H1 (cell line): ENCODE results near the gene IPO9.

Experiments
- CREB1 ChIP-seq: IDR thresholded peaks from 2 replicates; pipeline ENCODE4 v1.6.1; 2012; ENCODE audit warnings: inconsistent platforms
- EGR1 ChIP-seq: IDR thresholded peaks from 2 replicates; pipeline ENCODE4 v1.6.1; 2011; ENCODE audit warnings: low read depth, low read length, borderline replicate concordance
- EZH2 ChIP-seq: fragments of 200-600 bp; sonication (generic); IDR thresholded peaks from 2 replicates; pipeline ENCODE4 v1.7.1; 2012; ENCODE audit warnings: low read depth, mild to moderate bottlenecking, moderate library complexity, low read length, inconsistent platforms; ENCODE audit not compliant: severe bottlenecking
- KDM1A ChIP-seq: fragments of 200-600, 300-600 bp; sonication (generic); IDR thresholded peaks from 2 replicates; pipeline ENCODE4 v1.7.1; 2016; ENCODE audit warnings: mild to moderate bottlenecking, low read length, borderline replicate concordance
- POLR2A ChIP-seq, 2 experiments: IDR thresholded peaks; 1 replicate in 1 of 2; 2 replicates in 1 of 2; pipeline ENCODE4 v1.6.1; 2011; ENCODE audit warnings: low read depth in 2 of 2, low read length in 2 of 2, mild to moderate bottlenecking in 2 of 2; ENCODE audit errors: control extremely low read depth in 1 of 2
- RAD21 ChIP-seq, 2 experiments: IDR thresholded peaks in 1 of 2; conservative IDR thresholded peaks in 1 of 2; 2 replicates each; pipeline ENCODE4 v1.6.1; 2011; ENCODE audit warnings: low read depth in 2 of 2, low read length in 2 of 2, improper control_type of control experiment in 1 of 2, inconsistent platforms in 1 of 2, mild to moderate bottlenecking in 1 of 2, moderate library complexity in 1 of 2
- SIN3A ChIP-seq, 2 experiments: IDR thresholded peaks in 1 of 2; conservative IDR thresholded peaks in 1 of 2; 2 replicates each; pipeline ENCODE4 v1.6.1; 2011 to 2012; ENCODE audit warnings: low read length in 2 of 2, improper control_type of control experiment in 1 of 2, low read depth in 1 of 2, mild to moderate bottlenecking in 1 of 2
- SUZ12 ChIP-seq: fragments of 200-600 bp; sonication (generic); IDR thresholded peaks from 2 replicates; pipeline ENCODE4 v1.6.1; 2012; ENCODE audit warnings: mild to moderate bottlenecking, inconsistent platforms, low read length, moderate library complexity, mixed read lengths
- TF ChIP-seq, protein P1 (sequence below), 3 experiments: IDR thresholded peaks; 1 replicate in 2 of 3; 2 replicates in 1 of 3; pipeline versions ENCODE4 v1.5.1 to v1.6.1; 2011; ENCODE audit warnings: low read length in 3 of 3, mild to moderate bottlenecking in 3 of 3, inconsistent platforms in 2 of 3, low read depth in 1 of 3, moderate library complexity in 1 of 3; ENCODE audit not compliant: insufficient read depth in 1 of 3; ENCODE audit errors: control extremely low read depth in 1 of 3
- TF ChIP-seq, protein P2 (sequence below): IDR thresholded peaks from 2 replicates; pipeline ENCODE4 v1.6.1; 2011; ENCODE audit warnings: low read depth, mild to moderate bottlenecking, low read length; ENCODE audit not compliant: insufficient read depth
- TF ChIP-seq, protein P3 (sequence below): IDR thresholded peaks from 2 replicates; pipeline ENCODE4 v1.6.1; 2012; ENCODE audit warnings: inconsistent platforms

DNA sequence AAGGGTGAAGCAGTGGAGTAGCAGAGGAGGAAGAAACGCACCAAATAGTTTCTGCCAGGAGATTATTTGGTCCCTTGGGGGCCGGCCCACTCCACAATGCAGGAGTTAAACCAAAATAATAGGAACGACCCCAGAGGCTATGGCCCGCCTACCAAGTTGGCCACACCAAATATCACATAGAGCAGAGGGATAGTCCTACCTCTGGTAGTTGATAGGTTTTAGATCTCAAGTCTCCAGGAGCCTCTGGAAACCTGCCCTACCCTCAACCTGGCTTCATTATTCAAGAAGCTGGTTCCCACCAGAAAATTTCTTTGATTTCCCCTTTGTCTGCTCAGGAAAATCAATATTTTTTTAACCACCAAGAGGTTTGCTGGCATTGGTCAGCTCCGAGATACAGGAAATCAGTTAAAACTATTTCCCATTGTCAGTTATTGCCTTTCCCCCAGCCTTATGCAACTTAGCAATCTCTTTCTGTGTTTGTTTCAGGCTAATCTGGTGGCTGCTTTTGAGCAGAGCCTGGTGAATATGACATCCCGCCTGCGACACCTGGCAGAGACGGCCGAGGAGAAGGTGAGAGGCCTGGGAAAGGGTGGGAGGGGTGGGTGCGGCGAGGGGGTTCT lies 35.5 kb upstream of the IPO9 start:
- TF ChIP-seq, protein P1, sequence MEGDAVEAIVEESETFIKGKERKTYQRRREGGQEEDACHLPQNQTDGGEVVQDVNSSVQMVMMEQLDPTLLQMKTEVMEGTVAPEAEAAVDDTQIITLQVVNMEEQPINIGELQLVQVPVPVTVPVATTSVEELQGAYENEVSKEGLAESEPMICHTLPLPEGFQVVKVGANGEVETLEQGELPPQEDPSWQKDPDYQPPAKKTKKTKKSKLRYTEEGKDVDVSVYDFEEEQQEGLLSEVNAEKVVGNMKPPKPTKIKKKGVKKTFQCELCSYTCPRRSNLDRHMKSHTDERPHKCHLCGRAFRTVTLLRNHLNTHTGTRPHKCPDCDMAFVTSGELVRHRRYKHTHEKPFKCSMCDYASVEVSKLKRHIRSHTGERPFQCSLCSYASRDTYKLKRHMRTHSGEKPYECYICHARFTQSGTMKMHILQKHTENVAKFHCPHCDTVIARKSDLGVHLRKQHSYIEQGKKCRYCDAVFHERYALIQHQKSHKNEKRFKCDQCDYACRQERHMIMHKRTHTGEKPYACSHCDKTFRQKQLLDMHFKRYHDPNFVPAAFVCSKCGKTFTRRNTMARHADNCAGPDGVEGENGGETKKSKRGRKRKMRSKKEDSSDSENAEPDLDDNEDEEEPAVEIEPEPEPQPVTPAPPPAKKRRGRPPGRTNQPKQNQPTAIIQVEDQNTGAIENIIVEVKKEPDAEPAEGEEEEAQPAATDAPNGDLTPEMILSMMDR (IDR thresholded peaks at IDR 0.05; ENCODE audit: control extremely low read depth in 1 of 3, insufficient read depth in 1 of 3, low read depth in 1 of 3, low read length in 3 of 3) = no peak
- TF ChIP-seq SIN3A (conservative IDR thresholded peaks at IDR 0.05 in 1 of 2, IDR thresholded peaks at IDR 0.05 in 1 of 2; ENCODE audit: low read depth in 1 of 2, low read length in 2 of 2) (no peak), POLR2A (IDR thresholded peaks at IDR 0.05; ENCODE audit: control extremely low read depth in 1 of 2, low read depth in 2 of 2, low read length in 2 of 2) (no peak), CREB1 (no peak), EGR1 (no peak), KDM1A (no peak), EZH2 (no peak), SUZ12 (no peak), RAD21 (IDR thresholded peaks at IDR 0.05 in 1 of 2, conservative IDR thresholded peaks at IDR 0.05 in 1 of 2; ENCODE audit: low read depth in 2 of 2, low read length in 2 of 2) (no peak)
- TF ChIP-seq, protein P2, sequence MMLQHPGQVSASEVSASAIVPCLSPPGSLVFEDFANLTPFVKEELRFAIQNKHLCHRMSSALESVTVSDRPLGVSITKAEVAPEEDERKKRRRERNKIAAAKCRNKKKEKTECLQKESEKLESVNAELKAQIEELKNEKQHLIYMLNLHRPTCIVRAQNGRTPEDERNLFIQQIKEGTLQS = no peak
- TF ChIP-seq, protein P3, sequence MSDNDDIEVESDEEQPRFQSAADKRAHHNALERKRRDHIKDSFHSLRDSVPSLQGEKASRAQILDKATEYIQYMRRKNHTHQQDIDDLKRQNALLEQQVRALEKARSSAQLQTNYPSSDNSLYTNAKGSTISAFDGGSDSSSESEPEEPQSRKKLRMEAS = no peak
